Ectodermal cell (in vitro differentiated cells): ENCODE measurements around the gene CRYGB.
"Not testable (repeated sequence)": the region's sequence is repeated elsewhere in the genome, so short reads cannot be mapped to it uniquely, and the experiment has no call there.

ENCODE experiments used
- H3K27ac ChIP-seq: 2 replicates; pipeline ENCODE4 v1.7.0; 2013; ENCODE audit warnings: mild to moderate bottlenecking, low read depth, low read length; ENCODE audit not compliant: insufficient read depth, poor library complexity, severe bottlenecking
- H3K27me3 ChIP-seq: 2 replicates; pipeline ENCODE4 v1.7.0; 2013; ENCODE audit warnings: mild to moderate bottlenecking, low read length; ENCODE audit not compliant: insufficient read depth, control insufficient read depth, poor library complexity, severe bottlenecking
- H3K36me3 ChIP-seq: one replicate; pipeline ENCODE4 v1.7.0; 2013; ENCODE audit warnings: low read length; ENCODE audit not compliant: control insufficient read depth, insufficient read depth
- H3K4me1 ChIP-seq: one replicate; pipeline ENCODE4 v1.7.0; 2013; ENCODE audit warnings: low read length; ENCODE audit not compliant: control insufficient read depth, insufficient read depth
- H3K4me3 ChIP-seq: 2 replicates; pipeline ENCODE4 v1.7.0; 2013; ENCODE audit warnings: low read depth, low read length, control low read depth; ENCODE audit not compliant: insufficient read depth
- H3K9me3 ChIP-seq: 2 replicates; pipeline ENCODE4 v1.7.0; 2013; ENCODE audit warnings: mild to moderate bottlenecking, low read length, moderate library complexity; ENCODE audit not compliant: control insufficient read depth
- WGBS, 2 experiments: methylation state at CpG; one replicate each; pipeline ENCODE4 v1.1.7; 2013; ENCODE audit warnings: missing lambda C conversion rate in 2 of 2; 5-methylcytosine and 5-hydroxymethylcytosine counted together

The CRYGB gene

GRCh38 chr2:208135794-208136715 is 9.9 kb downstream of the CRYGB start:
- Histone ChIP-seq H3K9me3 (no peaks in the 10 kb centered on the region), H3K27me3 (no peaks in the 10 kb centered on the region), H3K27ac (no peak overlapping the region), H3K36me3 (no peaks in the 10 kb centered on the region), H3K4me1 (no peaks in the 10 kb centered on the region), H3K4me3 (no peak overlapping the region)
- WGBS, 2 experiments: 94 to 95% methylated on average over 11 of the region's 11 CpGs

GRCh38 chr2:208134928-208135586 is 10.9 kb downstream of the CRYGB start:
- Histone ChIP-seq H3K27ac (no peak overlapping the region), H3K9me3 (no peaks in the 10 kb centered on the region), H3K4me3 (no peak overlapping the region), H3K4me1 (no peaks in the 10 kb centered on the region), H3K36me3 (no peaks in the 10 kb centered on the region), H3K27me3 (no peaks in the 10 kb centered on the region)
- 62 to 63% methylated on average over 7 of the region's 8 CpGs for WGBS, 2 experiments

GRCh38 chr2:208130712-208131110 is 15.2 kb downstream of the CRYGB start:
- Histone ChIP-seq H3K27ac (no peak overlapping the region), H3K4me3 (no peak overlapping the region), H3K36me3 (no peaks in the 10 kb centered on the region), H3K4me1 (no peaks in the 10 kb centered on the region), H3K9me3 (no peaks in the 10 kb centered on the region), H3K27me3 (no peaks in the 10 kb centered on the region)
- 92 to 95% methylated on average over 6 of the region's 6 CpGs for WGBS, 2 experiments

- Histone ChIP-seq H3K9me3 (no peaks in the 10 kb centered on the region), H3K4me3 (no peak within 1 kb of the TSS), H3K27ac (no peak within 1 kb of the TSS), H3K36me3 (no peaks in the 10 kb centered on the region), H3K27me3 (no peaks in the 10 kb centered on the region), H3K4me1 (no peaks in the 10 kb centered on the region)
- WGBS, 2 experiments: 88 to 94% methylated on average over 18 to 19 of the region's 19 CpGs
Measured at GRCh38 chr2:208129744-208130711, 15.9 kb downstream of the CRYGB start, which contains the start of gene CRYGC. TSS of gene CRYGC (minus strand) at chr2:208129828. CDS start at chr2:208129792, 36 bp downstream.

- 95 to 96% methylated on average over 12 of the region's 12 CpGs for WGBS, 2 experiments
- Histone ChIP-seq H3K4me3 (no peak overlapping the region), H3K27me3 (no peaks in the 10 kb centered on the region), H3K4me1 (no peaks in the 10 kb centered on the region), H3K27ac (no peak overlapping the region), H3K36me3 (no peaks in the 10 kb centered on the region), H3K9me3 (no peaks in the 10 kb centered on the region)
Measured at GRCh38 chr2:208128136-208128535, 17.8 kb downstream of the CRYGB start.

GRCh38 chr2:208127090-208127489 is 18.9 kb downstream of the CRYGB start:
- Histone ChIP-seq H3K27me3 (no peaks in the 10 kb centered on the region), H3K4me1 (no peaks in the 10 kb centered on the region), H3K9me3 (no peaks in the 10 kb centered on the region), H3K4me3 (no peak overlapping the region), H3K27ac (no peak overlapping the region), H3K36me3 (no peaks in the 10 kb centered on the region)
- 92 to 94% methylated on average over 2 to 4 of the region's 4 CpGs for WGBS, 2 experiments

- WGBS, 2 experiments: 87 to 90% methylated on average over 4 of the region's 4 CpGs
- H3K9me3 ChIP-seq: no peaks in the 10 kb centered on the region
- no peaks in the 10 kb centered on the region for H3K27me3 ChIP-seq
- no peak overlapping the region for H3K27ac ChIP-seq
- H3K36me3 ChIP-seq: no peaks in the 10 kb centered on the region
- H3K4me1 ChIP-seq: no peaks in the 10 kb centered on the region
- no peak overlapping the region for H3K4me3 ChIP-seq
Measured at GRCh38 chr2:208125251-208125650, 20.7 kb downstream of the CRYGB start.

GRCh38 chr2:208124013-208124715 is 21.8 kb downstream of the CRYGB start, which contains the start of gene CRYGD:
TSS of gene CRYGD (minus strand) at chr2:208124524. CDS start at chr2:208124473, 51 bp downstream.
- WGBS, 2 experiments: 80 to 83% methylated on average over 46 of the region's 46 CpGs
- not testable (repeated sequence) for H3K4me3 ChIP-seq, H3K4me1 ChIP-seq, H3K9me3 ChIP-seq, H3K27ac ChIP-seq, H3K36me3 ChIP-seq, H3K27me3 ChIP-seq

GRCh38 chr2:208122248-208122647 is 23.7 kb downstream of the CRYGB start:
- H3K4me1 ChIP-seq: no peaks in the 10 kb centered on the region
- H3K4me3 ChIP-seq: no peak overlapping the region
- H3K27ac ChIP-seq: no peak overlapping the region
- 90 to 95% methylated on average over 1 of the region's 1 CpG for WGBS, 2 experiments
- H3K9me3 ChIP-seq: no peaks in the 10 kb centered on the region
- no peaks in the 10 kb centered on the region for H3K27me3 ChIP-seq
- no peaks in the 10 kb centered on the region for H3K36me3 ChIP-seq
